GM19397 (cell line): ENCODE results near the gene GCG.

ENCODE experiments used
- ATAC-seq: cut with Tn5 transposase; IDR thresholded peaks from one replicate; pipeline ENCODE4 v1.9.1; 2021; ENCODE audit warnings: mild to moderate bottlenecking, moderate library complexity; ENCODE audit not compliant: unreplicated experiment

The GCG gene

DNA sequence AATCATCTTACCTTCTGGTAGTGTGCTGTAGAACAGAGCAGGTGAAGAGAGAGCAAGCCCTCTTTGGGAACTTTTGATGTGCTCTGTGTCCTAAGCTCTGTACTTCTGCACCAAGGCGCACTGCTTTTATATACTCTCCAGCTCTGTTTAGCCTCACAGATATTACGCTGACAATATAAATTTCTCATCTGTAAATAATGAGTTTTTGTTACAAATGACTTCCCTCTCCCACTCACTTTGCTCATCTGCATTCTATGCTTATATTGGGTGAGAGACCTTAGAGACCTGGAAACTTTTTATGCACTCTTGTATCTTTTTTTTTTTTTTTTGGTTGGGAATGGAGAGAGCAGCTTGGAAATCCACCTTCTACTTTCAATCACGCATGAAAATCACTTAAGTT lies at the start of gene GCG:
Gene GCG (minus strand): TSS at position 101 of the 400 bp plus-strand sequence. CDS start 3,069 bp downstream, outside the sequence.
- ATAC-seq, result no peak

DNA sequence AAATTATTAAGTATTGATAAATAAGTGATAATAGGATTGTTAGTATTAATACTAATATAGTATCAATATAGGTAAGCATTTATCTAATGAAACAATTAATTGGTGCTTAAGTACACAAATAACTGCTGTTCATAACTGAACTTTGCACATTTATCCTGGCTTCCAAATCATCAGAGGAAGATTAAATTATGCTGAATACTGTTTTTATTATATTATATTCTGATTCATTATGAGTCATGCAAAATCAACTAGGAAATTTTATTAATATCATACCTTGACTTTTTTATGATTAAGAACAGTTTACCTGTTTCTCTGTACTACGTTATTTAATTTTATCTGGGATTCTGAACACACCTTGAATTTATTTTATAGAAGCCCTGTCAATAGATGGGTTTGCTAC lies 48.6 kb upstream of the GCG start:
- no peak for ATAC-seq

DNA sequence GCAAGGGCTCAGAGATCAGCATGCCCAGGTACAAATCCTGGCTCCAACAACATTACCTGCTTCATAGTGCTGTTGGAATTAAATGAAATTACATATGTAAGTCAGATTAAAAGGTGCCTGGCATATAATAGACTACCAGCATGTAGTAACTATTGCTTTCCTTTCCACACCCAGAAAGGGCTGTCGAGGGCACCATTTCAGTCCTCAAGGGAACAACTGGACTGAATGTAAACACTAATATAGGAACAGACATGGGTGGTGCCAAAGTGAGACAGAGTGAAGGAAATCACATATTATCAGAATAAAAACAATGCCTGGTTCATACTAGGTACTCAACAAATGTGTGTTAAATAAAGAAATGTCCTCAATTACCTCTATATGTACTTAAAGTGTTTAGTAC lies 47.9 kb upstream of the GCG start:
- ATAC-seq, result no peak

DNA sequence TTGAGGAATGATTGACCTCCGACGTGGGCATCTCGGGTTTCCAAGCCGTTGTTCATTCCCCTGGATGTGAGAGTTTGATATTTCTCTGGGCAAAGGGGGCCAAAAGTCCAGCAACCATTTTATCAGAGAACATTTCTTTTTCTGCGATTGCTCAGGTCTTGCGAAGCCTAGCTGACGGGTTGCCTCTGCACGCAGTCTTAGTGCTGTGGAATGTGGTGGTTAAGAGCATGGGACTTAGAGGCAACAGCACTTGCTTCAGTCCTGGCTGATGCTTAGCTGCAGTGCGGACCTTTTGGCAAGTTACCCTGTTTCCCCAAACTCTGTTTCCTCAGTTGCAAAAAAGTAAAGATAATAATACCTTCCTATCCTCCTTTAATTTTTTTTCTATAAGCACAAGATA lies 46.2 kb upstream of the GCG start:
- no peak for ATAC-seq

DNA sequence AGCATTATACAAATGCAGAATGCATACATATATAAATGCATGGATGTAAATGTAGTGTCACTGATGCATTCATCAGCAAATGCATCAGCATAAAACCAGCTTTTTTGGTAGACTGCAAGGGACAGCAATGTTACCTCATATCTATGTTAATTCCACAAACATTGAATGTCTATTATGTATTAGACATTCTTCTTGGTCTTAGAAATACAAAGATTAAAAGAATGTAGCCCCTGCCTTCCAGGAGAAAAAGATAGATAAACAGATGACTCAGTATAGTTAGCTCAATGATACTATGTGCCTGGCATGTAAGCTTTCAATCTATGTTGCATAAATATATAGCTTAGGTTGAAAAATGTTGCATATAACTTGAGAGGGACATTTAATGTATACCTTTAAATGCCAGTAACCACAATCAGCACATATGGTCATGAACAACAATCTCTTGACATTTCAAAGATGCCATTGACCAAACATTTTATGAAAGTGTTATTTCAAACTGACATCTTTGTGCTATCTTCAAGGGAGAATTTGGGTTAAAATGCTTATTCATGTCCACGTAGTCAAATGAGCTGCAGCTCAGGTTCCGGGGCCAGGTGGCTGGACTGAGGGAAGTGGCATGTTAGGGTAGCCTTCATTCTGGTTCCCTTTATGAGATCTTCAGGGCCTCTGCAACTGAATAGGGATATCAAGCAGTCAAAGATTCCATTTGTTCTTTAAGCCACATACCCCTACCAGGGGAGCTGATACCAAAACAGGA lies 45.2 kb upstream of the GCG start:
- ATAC-seq, result no peak

DNA sequence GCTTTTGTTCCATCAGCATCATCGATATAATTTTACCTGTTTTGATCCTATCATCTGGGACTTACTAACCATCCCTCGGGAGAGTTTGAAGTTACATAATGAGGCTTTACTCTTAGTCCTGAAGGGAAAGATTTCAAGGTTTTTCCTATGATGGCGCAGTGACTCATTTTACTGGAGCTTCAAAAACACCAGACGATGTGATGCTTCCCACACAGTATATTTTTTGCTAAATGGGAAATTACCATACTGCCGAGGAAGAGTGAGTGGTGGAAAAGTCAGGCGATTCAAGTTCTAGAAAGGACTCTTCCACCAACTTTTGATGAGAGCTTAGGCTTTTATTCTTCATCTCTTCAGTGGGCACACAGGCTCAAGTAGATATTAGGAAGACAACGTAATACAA lies 44.6 kb upstream of the GCG start:
- ATAC-seq, result no peak

DNA sequence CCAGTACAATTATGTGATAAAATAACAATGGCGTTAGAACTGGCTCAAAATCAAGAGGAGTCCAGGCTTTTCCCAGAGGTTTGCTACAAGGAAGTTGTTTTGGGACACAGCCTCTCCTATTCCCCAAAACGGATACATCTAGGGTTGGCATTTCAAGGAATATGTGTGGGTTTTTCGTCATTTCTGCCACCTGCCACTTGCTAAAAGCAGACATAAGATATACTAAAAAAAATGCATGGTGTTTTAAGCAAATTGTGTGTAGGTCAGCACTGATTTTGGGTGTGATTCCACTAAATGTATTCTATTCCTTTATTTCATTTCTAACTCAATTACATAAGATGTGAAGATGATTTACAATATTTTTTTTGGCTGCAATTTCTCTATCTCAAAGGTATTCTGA lies 36.4 kb upstream of the GCG start:
- ATAC-seq, result no peak

DNA sequence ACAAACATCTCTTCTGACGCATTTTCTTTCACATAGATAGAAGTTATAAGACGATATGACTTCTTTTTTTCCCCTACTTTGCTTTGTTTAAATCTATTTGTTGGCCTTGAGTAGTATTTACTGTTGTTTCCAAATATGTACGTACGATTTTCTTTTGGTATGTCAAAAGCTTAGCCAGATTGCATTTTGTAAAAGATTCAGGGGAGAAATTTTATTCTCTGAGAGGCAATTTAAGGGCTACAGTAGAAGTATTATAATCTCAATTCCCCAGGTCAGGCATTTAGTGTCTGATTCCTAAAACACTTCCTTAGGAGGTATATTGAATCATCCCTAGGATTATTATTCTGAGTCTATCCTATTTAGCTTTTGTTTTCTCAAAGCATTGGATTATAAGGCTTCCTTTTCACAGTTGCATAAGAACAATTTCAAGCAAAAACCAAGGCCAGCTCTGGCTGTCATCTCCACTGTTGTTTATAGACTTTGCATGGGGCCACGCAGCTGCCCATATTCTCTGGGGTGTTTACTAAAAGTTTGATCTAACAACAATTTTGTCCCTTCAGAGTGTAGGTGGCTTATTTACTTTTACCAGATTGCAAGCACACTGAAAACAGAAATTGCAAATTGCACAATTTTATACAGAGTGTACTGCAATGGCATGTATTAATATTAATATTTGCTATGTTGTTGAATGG lies 33.6 kb upstream of the GCG start:
- no peak for ATAC-seq

DNA sequence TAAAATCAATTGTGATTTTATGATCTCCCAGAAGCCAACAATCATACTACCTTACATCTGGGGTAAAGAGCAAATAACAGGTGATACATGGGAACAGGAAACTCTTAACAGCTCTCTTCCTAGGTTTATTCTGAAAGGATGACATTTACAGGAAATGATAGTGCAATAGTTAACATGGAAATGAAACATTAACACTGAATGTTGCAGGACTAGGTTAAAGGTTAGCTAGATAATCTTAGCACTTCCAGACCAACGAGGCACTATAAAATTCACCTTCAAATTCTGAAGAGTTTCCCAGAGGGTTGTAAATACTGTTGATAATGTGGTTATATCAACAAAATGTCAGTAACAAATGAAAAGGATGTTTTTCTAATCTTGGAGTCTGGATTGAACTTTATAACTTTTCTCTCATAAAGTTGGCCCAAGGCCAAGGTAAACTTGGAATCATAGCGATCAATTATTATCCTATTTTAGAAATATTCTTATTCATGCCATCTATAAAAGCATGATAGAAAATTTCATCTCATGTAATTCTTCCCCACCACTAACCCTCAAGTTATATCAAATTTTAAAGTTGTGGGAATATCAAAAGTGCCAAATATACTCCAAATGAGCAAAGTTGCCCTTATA lies 32.9 kb upstream of the GCG start:
- ATAC-seq, result no peak

DNA sequence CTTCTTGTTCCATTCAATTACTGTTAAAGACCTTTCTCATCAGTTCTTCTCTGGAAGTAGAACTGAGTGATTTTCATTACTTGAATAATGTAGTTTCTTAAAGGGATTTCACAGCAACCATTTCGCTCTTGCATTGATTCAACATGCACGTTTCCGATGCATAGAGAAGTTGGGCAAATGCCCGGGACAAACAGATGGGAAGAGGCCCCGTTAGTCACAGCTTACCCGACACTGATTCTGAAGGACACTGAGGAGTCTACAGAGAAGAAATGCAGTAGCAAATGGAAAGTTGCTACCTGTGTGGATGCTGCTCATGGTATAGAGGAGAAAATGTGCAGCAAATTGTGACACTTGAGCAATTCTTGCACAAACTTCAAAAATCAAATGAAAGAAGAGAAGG lies 32.3 kb upstream of the GCG start:
- ATAC-seq, result no peak

DNA sequence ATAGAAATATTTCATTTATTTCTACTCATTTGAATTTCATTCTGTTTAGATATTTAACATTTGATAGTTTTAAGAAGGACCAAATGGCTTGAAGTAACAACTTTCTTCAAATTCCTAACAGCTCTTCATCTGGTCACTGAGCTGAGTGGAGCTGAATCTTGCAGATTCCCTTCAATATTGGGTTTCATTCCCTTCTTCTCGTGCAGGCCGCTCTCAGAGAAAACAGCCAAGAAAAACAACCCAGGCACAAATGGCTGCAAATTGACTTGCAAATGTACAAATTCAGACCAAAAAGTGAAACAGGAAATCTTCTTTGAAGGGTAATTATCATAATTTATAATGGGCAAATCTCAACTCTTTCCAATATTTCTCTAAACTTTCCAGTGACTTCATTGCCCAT lies 30.3 kb upstream of the GCG start:
- ATAC-seq, result no peak

DNA sequence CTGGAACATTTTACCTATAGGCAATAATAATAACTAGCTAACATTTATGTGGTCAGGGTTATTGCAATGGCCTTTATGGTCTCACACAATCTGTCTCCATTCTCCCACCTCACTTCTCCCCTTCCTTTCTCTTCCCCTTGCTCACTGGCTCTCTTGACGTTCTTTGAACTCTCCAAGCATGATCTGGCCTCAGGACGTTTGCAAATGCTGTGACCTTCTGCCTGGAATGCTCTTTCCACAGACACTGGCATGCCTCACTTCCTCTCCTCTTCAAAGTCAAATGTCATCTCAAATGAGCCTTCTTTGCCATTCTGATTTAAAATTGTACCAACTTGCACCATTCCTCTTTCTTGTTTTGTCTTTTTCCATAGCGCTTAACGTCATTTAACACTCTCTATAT lies 25.3 kb upstream of the GCG start:
- ATAC-seq, result no peak

DNA sequence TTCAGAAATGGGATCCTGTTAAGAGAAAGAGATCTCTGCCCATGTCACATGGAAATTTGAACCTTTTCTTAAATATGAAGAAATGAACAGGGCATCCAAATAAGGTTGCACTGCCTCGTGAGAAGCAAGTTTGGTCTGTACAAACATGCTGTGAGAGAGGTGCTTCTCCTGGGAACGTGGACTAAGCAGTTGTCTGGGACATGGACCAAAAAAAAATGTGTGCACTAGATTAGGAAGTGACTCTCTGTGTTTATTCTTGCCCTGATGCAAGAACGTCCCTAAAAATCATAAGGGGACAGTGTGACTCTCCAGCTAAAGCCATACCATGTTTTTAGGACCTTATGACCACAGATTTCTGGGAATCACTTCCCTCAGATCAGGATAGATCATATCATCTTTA lies 23.7 kb upstream of the GCG start:
- no peak for ATAC-seq

DNA sequence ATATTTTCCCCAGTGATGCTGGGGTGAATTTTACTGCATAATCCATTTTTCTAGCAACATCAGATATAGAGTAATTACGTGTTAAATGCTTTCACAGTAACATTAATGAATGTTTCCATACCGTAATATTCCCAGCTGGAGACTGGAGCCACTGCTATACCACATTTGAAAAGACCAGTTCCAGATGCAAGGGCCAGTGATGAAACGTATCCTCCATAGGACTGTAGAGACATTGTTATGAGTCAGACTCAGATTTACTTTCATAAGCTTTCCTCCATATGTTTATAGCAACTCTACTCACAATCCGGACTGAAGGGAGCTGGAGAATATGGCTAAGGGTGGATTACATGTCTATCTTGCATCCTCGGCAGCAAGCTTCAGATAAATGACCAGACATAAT lies 22.7 kb upstream of the GCG start:
- ATAC-seq, result no peak

DNA sequence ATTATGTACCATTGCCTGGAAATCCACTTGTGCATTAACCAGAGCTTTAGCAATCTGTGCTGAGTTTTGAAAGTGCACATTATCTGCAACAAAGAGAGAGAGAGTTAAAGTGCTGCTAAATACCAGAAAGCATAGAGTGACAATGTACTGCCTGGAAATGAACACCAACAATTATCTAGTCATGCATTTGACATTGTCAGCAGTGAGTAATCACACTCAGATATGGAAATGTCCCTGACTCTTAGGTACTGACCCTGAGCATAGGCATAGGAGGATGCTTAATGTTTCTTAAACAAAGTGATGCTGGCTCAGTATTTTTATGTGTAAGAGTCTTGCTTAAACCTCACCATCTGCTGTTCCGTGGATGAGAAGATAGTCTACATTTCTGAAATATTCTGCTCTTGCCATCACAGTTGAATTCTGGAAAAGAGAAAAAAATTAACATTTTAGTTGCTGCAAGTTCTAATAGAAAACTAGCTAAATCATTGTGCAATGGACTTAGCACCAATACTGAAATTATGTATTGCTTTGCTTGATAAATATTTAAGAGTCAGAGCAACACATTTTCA lies 20.8 kb upstream of the GCG start:
- no peak for ATAC-seq

DNA sequence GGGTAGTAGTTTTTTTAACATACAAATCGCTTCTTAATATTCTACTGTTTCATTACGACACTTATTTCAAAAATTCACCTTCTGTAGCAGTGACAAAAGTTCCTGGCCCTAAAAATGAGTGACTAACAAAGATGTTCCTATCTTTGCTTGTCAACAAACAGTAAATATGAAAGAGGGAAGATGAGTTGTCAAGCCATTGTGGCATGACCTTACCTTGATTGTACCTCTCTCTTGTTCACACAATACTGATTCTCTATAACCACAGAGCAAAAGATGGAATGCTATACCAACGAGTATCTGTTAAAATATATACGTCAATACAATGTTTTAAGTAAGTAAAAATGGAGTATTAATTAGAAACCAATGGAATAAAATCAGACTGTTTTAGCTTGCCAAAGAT lies 14.7 kb upstream of the GCG start:
- no peak for ATAC-seq

DNA sequence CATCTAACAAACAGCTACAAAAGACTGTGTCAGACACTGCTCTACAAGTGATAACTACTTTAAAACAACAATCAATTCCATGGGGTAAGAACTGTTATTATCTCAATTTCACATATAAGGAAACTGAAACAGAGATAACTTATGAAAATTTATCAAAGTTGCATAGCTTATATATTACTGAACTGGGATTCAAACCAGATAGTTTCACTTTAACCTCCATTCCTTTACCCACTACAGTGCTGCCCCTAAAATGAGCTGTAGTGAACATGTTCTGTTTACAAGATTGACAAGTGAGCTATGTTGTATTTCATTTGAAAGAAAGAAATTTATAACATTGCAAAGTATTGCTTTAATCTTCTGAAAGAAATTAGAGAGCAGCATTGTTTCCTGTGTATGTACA lies 14.1 kb upstream of the GCG start:
- ATAC-seq, result no peak

DNA sequence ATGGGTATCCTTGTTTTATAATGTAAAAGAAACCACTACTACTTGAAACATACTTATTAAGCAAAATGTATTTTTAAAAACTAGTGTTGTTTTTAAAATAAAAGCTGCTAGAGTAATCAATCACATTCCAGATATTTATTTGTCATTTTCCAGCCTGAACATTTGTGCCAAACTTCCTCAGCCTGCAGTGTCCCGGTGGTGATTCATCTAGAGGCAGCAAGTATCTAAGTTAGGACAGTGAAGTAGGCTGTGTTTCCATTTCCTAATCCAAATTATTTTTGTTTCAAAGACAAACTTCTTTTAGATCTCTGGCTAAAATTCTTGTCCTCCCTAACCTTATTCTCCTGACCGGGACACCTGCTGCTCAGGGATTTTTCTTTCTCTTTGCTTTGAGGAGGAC lies 12.8 kb upstream of the GCG start:
- no peak for ATAC-seq

DNA sequence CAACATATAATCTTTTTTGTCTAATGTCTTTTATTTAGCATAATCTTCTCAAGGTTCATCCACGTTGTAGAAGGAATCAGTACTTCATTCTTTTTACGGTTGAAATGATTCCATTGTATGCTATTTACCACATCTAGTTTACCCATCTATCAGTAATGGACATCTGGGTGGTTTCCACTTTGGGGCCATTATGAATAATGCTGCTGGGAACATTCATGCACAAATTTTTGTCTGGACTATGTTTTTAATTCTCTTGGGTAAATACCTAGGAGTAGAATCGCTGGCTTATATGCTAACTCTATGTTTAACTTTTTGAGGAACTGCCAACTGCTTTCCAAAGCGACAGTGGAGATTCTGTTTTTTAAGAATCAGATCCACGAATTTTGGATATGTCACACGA lies 7.4 kb upstream of the GCG start:
- no peak for ATAC-seq

DNA sequence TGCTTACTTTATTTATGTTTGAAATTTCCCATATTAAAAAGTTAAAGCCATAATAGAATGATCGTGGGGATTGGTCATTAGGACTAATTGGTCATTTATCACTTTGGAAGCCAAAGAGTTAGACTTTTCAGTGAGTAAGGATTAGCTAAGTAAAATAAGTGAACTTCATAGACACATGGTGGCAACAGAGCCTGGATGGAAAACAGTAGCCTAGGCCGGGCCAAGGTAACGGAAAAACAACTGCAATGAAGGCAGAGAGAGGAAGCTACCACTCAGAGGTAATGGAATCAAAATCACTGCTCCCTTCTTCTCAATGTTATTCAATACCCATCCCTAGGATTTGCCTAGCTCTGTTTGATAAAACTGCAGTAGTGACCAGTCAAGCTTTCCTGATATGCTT lies 4.1 kb upstream of the GCG start:
- ATAC-seq, result no peak

DNA sequence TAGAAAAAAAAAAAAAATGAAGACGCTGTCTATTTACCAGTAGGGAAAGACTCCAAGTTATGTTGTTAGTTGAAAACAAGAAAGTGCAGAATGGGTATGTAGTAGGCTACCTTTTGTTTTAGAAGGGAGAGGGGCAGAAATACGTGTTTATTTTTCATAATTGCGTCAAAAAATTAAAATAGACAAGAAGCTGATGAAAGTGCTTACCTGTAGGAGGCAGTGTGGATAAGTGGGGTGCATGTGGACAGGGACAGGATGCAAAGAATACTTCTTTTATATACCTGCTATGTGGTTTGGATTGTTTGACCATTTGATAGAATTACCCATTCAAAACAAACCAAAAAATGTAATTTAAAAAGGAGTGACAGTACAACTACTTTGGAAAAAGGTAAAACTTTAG lies 3.0 kb upstream of the GCG start:
- ATAC-seq, result no peak

DNA sequence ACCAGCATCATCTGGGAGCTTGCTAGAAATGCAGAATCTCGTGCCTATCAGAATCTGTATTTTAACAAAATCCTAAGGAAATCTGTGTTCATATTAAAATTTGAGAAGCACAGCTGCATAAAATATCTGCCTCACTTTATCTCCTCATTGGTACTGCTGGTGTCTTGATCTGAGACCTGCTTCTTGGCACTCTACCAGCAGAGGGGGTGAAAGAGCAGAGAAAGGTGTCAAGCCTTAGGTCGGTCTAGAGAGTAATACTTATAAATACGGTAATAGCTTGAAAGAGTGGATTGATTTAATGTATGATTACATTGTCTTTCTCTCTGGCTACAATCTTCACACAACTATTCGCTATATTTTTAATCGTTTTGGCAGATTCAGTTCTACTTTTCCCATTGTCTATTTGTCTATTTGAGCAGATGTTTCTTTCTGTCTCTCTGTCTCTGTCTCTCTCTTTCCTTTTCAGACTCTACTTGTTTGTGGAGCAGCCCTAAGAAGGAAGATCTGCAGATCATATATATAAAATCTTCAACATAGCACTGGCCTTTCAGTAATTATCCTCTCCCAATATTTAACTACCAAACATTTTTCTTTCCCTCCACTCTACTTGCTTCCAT lies 1.7 kb upstream of the GCG start:
- ATAC-seq, result peak; percentile 98
